Activated CD4-positive, alpha-beta T cell treated with anti-CD3 and anti-CD28 coated beads for 24 hours (primary cell): ENCODE results near the gene TAS2R46.
"Not testable (repeated sequence)": the region's sequence is repeated elsewhere in the genome, so short reads cannot be mapped to it uniquely, and the experiment has no call there.

Source experiments
- DNase-seq, 2 donors: peaks; one replicate each; pipeline ENCODE4 v3.0.0-alpha.2; 2020; ENCODE audit warnings: low read depth in 2 of 2

Gene TAS2R46

GRCh38 chr12:11033959-11034358 lies 28.1 kb downstream of the TAS2R46 start:
- not testable (repeated sequence) for DNase-seq

- DNase-seq = no peak
Observed at GRCh38 chr12:11031307-11031706, 30.8 kb downstream of the TAS2R46 start, which contains the start of gene TAS2R31. Gene TAS2R31 (minus strand): TSS chr12:11031407. CDS start chr12:11031335, 72 bp downstream.

GRCh38 chr12:11026118-11026517 lies 36.0 kb downstream of the TAS2R46 start:
- DNase-seq = no peak

DNA sequence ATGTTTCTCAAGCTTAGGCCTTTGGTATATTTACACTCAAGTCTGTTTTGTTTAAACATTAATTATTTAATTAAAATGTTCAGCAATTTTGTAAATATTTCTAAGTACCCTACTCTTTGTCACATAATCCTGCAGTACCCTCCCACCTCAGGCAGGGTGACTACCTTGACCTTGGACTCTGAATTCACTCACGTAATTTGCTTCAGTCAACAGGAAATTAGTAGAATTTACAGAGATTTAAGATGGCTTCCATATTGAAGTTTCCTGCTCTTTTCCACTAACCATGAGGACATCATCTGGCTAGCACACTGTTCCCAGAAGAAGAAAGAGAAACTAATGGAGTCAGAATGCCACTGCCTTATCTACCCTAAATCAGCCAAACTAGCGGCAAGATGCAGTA lies 38.7 kb downstream of the TAS2R46 start:
- no peak for DNase-seq

- DNase-seq = no peak
Observed at GRCh38 chr12:11022520-11022919, 39.6 kb downstream of the TAS2R46 start, which contains the start of gene TAS2R19. Gene TAS2R19 (minus strand): TSS chr12:11022620. CDS start chr12:11022571, 49 bp downstream.

DNA sequence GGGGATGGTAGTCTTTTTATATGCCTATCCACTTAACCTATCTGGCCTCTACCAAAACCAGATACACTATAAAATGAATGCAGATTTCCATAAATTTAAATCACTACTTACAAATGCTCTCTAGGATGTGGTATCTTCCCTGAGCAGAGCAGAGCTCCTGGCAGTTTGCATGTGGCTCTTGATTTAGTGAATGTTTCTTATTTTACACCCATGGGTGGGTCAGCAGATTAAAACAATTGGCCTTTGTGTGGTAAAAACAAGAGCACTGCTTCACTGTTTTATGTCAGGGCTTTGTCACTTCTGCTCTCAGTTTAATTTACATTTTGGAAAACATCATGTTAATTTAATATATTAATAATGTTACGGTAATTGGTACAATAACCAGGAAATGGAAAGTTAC lies 45.2 kb downstream of the TAS2R46 start:
- DNase-seq = no peak

- DNase-seq = no peak
Observed at GRCh38 chr12:11015775-11016430, 46.2 kb downstream of the TAS2R46 start.

GRCh38 chr12:11014234-11014633 lies 47.9 kb downstream of the TAS2R46 start:
- no peak for DNase-seq
